Body of pancreas (tissue), 4 donors: ENCODE data around the gene DDT.
"Not testable (repeated sequence)": the region's sequence is repeated elsewhere in the genome, so short reads cannot be mapped to it uniquely, and the experiment has no call there.

Experiments
- CTCF ChIP-seq, 7 experiments: fragments of 450-650 bp in 4 of 7; fragments of 200-600 bp in 3 of 7; sonication (generic) in 3 of 7; IDR thresholded peaks; one replicate each; pipeline ENCODE4 v1.5.1; 2016 to 2019; ENCODE audit warnings: antibody characterized with exemption in 7 of 7
- POLR2A ChIP-seq, 3 donors: fragments of 450-650 bp; IDR thresholded peaks; one replicate each; pipeline ENCODE4 v1.6.1; 2016; ENCODE audit warnings: antibody characterized with exemption in 3 of 3, mild to moderate bottlenecking in 2 of 3

GRCh38 chr22:23952794-23953405, 21.3 kb downstream of the DDT start:
- TF ChIP-seq CTCF, POLR2A (IDR thresholded peaks at IDR 0.05): not testable (repeated sequence)
